ENCODE data around the gene TNF. TPM values are rescaled to one million over a fixed set of nuclear protein-coding genes. Genes with fewer than 3 reads are reported as not detected.

TNF gene
- not detected in 2 replicates for total RNA-seq

GRCh38 chr6:31575335-31575901 lies at the start of gene TNF:
Gene TNF, plus strand, starts transcription at chr6:31575565. Its CDS starts 177 bp downstream, at chr6:31575742.

GRCh38 chr6:31528821-31529328 lies 46.5 kb upstream of the TNF start, which contains the start of gene MCCD1:
Gene MCCD1, plus strand, starts transcription at chr6:31528962. Its CDS starts 53 bp downstream, at chr6:31529015.

GRCh38 chr6:31541658-31542521 lies 33.5 kb upstream of the TNF start, which contains the start of gene DDX39B:
Gene DDX39B, minus strand, starts transcription at chr6:31542003. Its CDS starts 1,471 bp downstream, at chr6:31540532.

GRCh38 chr6:31546339-31546957 lies 28.9 kb upstream of the TNF start, which contains the start of gene ATP6V1G2:
Gene ATP6V1G2, minus strand, starts transcription at chr6:31546608. Its CDS starts 49 bp downstream, at chr6:31546559.

GRCh38 chr6:31546958-31547726 lies 28.2 kb upstream of the TNF start, which contains the start of gene NFKBIL1:
Gene NFKBIL1, plus strand, starts transcription at chr6:31547608. Its CDS starts 87 bp downstream, at chr6:31547695.

GRCh38 chr6:31572041-31572911 lies 3.1 kb upstream of the TNF start, which contains the start of gene LTA:
Gene LTA, plus strand, starts transcription at chr6:31572289. Its CDS starts 454 bp downstream, at chr6:31572743.

GRCh38 chr6:31582230-31582643 lies 6.9 kb downstream of the TNF start, which contains the start of gene LTB:
Gene LTB, minus strand, starts transcription at chr6:31582424. Its CDS starts 7 bp downstream, at chr6:31582417.

GRCh38 chr6:31586008-31586407 lies 10.6 kb downstream of the TNF start, which contains the start of gene LST1:
Gene LST1, plus strand, starts transcription at chr6:31586277. Its CDS starts 1,023 bp downstream, at chr6:31587300.

GRCh38 chr6:31614684-31615578 lies 39.6 kb downstream of the TNF start, which contains the start of gene AIF1:
Gene AIF1, plus strand, starts transcription at chr6:31615234. Its CDS starts 96 bp downstream, at chr6:31615330.

GRCh38 chr6:31620586-31621319 lies 45.4 kb downstream of the TNF start, which contains the start of gene PRRC2A:
Gene PRRC2A, plus strand, starts transcription at chr6:31620715. Its CDS starts 2,075 bp downstream, at chr6:31622790.

Other genes starting within 250 kb of the TNF start
- 158 and 176 TPM in 2 replicates for gene HLA-B, start 218.4 kb upstream of the TNF start, total RNA-seq
- gene MICA, start 172.0 kb upstream of the TNF start, total RNA-seq: 18.5 and 66.0 TPM in 2 replicates
- 11.6 and 21.9 TPM in 2 replicates for gene MICB, start 77.4 kb upstream of the TNF start, total RNA-seq
- not detected in 2 replicates for gene MCCD1, start 46.6 kb upstream of the TNF start, total RNA-seq
- 355 and 485 TPM in 2 replicates for gene DDX39B, start 33.6 kb upstream of the TNF start, total RNA-seq
- 2.0 and 3.0 TPM in 2 replicates for gene ATP6V1G2, start 29.0 kb upstream of the TNF start, total RNA-seq
- gene NFKBIL1, start 28.0 kb upstream of the TNF start, total RNA-seq: 26.0 and 36.1 TPM in 2 replicates
- not detected in 2 replicates for gene LTA, start 3.3 kb upstream of the TNF start, total RNA-seq
- 0.25 TPM in 1 of 2 replicates, not detected in the other for gene LTB, start 6.9 kb downstream of the TNF start, total RNA-seq
- gene LST1, start 10.7 kb downstream of the TNF start, total RNA-seq: not detected in 2 replicates
- gene NCR3, start 17.4 kb downstream of the TNF start, total RNA-seq: not detected in 2 replicates
- gene AIF1, start 39.7 kb downstream of the TNF start, total RNA-seq: not detected in 2 replicates
- 42.2 and 46.1 TPM in 2 replicates for gene PRRC2A, start 45.1 kb downstream of the TNF start, total RNA-seq
- 122 and 128 TPM in 2 replicates for gene BAG6, start 77.1 kb downstream of the TNF start, total RNA-seq
- gene APOM, start 80.3 kb downstream of the TNF start, total RNA-seq: 0.89 and 1.2 TPM in 2 replicates
- gene C6orf47, start 85.2 kb downstream of the TNF start, total RNA-seq: 22.6 and 28.4 TPM in 2 replicates
- 13.0 and 18.5 TPM in 2 replicates for gene GPANK1, start 89.4 kb downstream of the TNF start, total RNA-seq
- gene CSNK2B, start 90.5 kb downstream of the TNF start, total RNA-seq: 82.2 and 114 TPM in 2 replicates
- 3.0 and 3.4 TPM in 2 replicates for gene LY6G5B, start 94.4 kb downstream of the TNF start, total RNA-seq
- 0.33 and 0.37 TPM in 2 replicates for gene LY6G5C, start 105.5 kb downstream of the TNF start, total RNA-seq
- 42.8 and 50.0 TPM in 2 replicates for gene ABHD16A, start 127.8 kb downstream of the TNF start, total RNA-seq
- gene LY6G6F, start 131.3 kb downstream of the TNF start, total RNA-seq: not detected in 2 replicates
- not detected in 2 replicates for gene LY6G6D, start 139.8 kb downstream of the TNF start, total RNA-seq
- not detected in 2 replicates for gene LY6G6C, start 146.2 kb downstream of the TNF start, total RNA-seq
- gene MPIG6B, start 147.8 kb downstream of the TNF start, total RNA-seq: not detected in 2 replicates
- gene DDAH2, start 153.7 kb downstream of the TNF start, total RNA-seq: 39.3 and 81.0 TPM in 2 replicates
- 791 and 1,362 TPM in 2 replicates for gene CLIC1, start 161.0 kb downstream of the TNF start, total RNA-seq
- gene MSH5, start 164.4 kb downstream of the TNF start, total RNA-seq: 13.0 and 21.6 TPM in 2 replicates
- 1.00 and 1.2 TPM in 2 replicates for gene SAPCD1, start 187.1 kb downstream of the TNF start, total RNA-seq
- gene VWA7, start 201.8 kb downstream of the TNF start, total RNA-seq: 0.11 and 0.25 TPM in 2 replicates
- 68.7 and 88.5 TPM in 2 replicates for gene VARS1, start 220.2 kb downstream of the TNF start, total RNA-seq
- gene LSM2, start 231.4 kb downstream of the TNF start, total RNA-seq: 34.9 and 48.9 TPM in 2 replicates
- gene HSPA1L, start 239.7 kb downstream of the TNF start, total RNA-seq: 0.89 and 1.7 TPM in 2 replicates
- gene HSPA1A, start 240.0 kb downstream of the TNF start, total RNA-seq: 60.4 and 107 TPM in 2 replicates